Measurements from ENCODE around the gene DRD2. TPM values are rescaled to one million over a fixed set of nuclear protein-coding genes. Genes with fewer than 3 reads are reported as not detected.

DRD2 gene
- total RNA-seq: not detected in 2 replicates

GRCh38 chr11:113475160-113475761, at the start of gene DRD2:
DRD2 (minus strand) TSS chr11:113475398; CDS start chr11:113424651, 50,747 bp downstream.

GRCh38 chr11:113387605-113388211, 87.5 kb downstream of the DRD2 start, which contains the start of gene ANKK1:
ANKK1 (plus strand) TSS chr11:113387779; CDS start chr11:113387885, 106 bp downstream.

Small RNAs within 50 kb of the gene (small RNA-seq; reads per million reads assigned to genes)
- not detected for gene MIR4301

Other genes starting within 250 kb of the DRD2 start
- 7.4 and 10.6 TPM in 2 replicates for gene TTC12, start 160.8 kb downstream of the DRD2 start, total RNA-seq
- under 0.01 and 0.07 TPM in 2 replicates for gene ANKK1, start 87.6 kb downstream of the DRD2 start, total RNA-seq
- gene TMPRSS5, start 230.9 kb upstream of the DRD2 start, total RNA-seq: 0.22 TPM in 1 of 2 replicates, not detected in the other

Measured in thoracic aorta endothelial cell (primary cell).